Loucy (cell line): ENCODE results near the gene TFEC.

Source experiments
- H2AFZ ChIP-seq: fragments of 200-600 bp; sonication (generic); 2 replicates; pipeline ENCODE4 v1.6.0; 2016; ENCODE audit warnings: antibody characterized with exemption, mild to moderate bottlenecking, low read length, moderate library complexity
- H3F3A ChIP-seq: fragments of 200-600 bp; 2 replicates; pipeline ENCODE4 v1.6.0; 2016; ENCODE audit warnings: antibody characterized with exemption, low read depth, mild to moderate bottlenecking
- H3K27me3 ChIP-seq: fragments of 200-600 bp; sonication (generic); 2 replicates; pipeline ENCODE4 v1.6.1; 2014; ENCODE audit warnings: low read length, mild to moderate bottlenecking; ENCODE audit not compliant: insufficient read depth, poor library complexity, severe bottlenecking
- H3K36me3 ChIP-seq: fragments of 200-600 bp; sonication (generic); 2 replicates; pipeline ENCODE4 v1.6.1; 2016; ENCODE audit warnings: low read length; ENCODE audit not compliant: insufficient read depth
- H3K4me1 ChIP-seq: fragments of 200-600 bp; sonication (generic); 2 replicates; pipeline ENCODE4 v1.5.1; 2014; ENCODE audit warnings: low read length, mild to moderate bottlenecking; ENCODE audit not compliant: insufficient read depth, poor library complexity, severe bottlenecking
- H3K4me2 ChIP-seq: fragments of 200-600 bp; sonication (generic); 2 replicates; pipeline ENCODE4 v1.6.0; 2014; ENCODE audit warnings: antibody characterized with exemption, low read length, low read depth, mild to moderate bottlenecking; ENCODE audit not compliant: poor library complexity, severe bottlenecking
- H3K4me3 ChIP-seq: fragments of 200-600 bp; sonication (generic); 2 replicates; pipeline ENCODE4 v1.5.1; 2014; ENCODE audit warnings: low read length, mild to moderate bottlenecking, mixed read lengths; ENCODE audit not compliant: poor library complexity, severe bottlenecking
- H3K79me2 ChIP-seq: fragments of 200-600 bp; sonication (generic); 2 replicates; pipeline ENCODE4 v1.6.1; 2014; ENCODE audit warnings: low read length; ENCODE audit not compliant: insufficient read depth
- H3K9ac ChIP-seq: fragments of 200-600 bp; sonication (generic); 2 replicates; pipeline ENCODE4 v1.6.0; 2014; ENCODE audit warnings: mild to moderate bottlenecking, low read depth, low read length, moderate library complexity; ENCODE audit not compliant: poor library complexity, severe bottlenecking
- H3K9me2 ChIP-seq: fragments of 200-600 bp; sonication (generic); replicated peaks from 2 replicates; pipeline ENCODE4 v1.6.1; 2016; ENCODE audit warnings: low read depth, low read length, mixed read lengths
- H3K9me3 ChIP-seq: fragments of 200-600 bp; sonication (generic); 2 replicates; pipeline ENCODE4 v1.6.1; 2014; ENCODE audit warnings: mild to moderate bottlenecking, antibody characterized with exemption, low read length, low read depth; ENCODE audit not compliant: insufficient read depth
- H4K20me1 ChIP-seq: fragments of 200-600 bp; sonication (generic); 2 replicates; pipeline ENCODE4 v1.6.0; 2014; ENCODE audit warnings: antibody characterized with exemption, low read length, mild to moderate bottlenecking; ENCODE audit not compliant: insufficient read depth, poor library complexity, severe bottlenecking
- EZH2phosphoT487 ChIP-seq: fragments of 200-600 bp; IDR thresholded peaks from 2 replicates; pipeline ENCODE4 v1.6.1; 2018; ENCODE audit warnings: antibody characterized with exemption, mild to moderate bottlenecking, moderate library complexity, borderline replicate concordance
- TF ChIP-seq, protein P1 (sequence below): fragments of 200-600 bp; sonication (generic); conservative IDR thresholded peaks from 2 replicates; pipeline ENCODE4 v1.5.1; 2014; ENCODE audit warnings: mild to moderate bottlenecking, antibody characterized with exemption, low read length

The TFEC gene

GRCh38 chr7:115889669-115889984, 140.9 kb downstream of the TFEC start:
- Histone ChIP-seq H3F3A (no peaks in the 10 kb centered on the region), H4K20me1 (no peaks in the 10 kb centered on the region), H3K27me3 (no peaks in the 10 kb centered on the region), H3K79me2 (no peaks in the 10 kb centered on the region), H3K4me3 (no peak overlapping the region), H3K36me3 (no peaks in the 10 kb centered on the region), H3K4me1 (no peaks in the 10 kb centered on the region), H2AFZ (no peak overlapping the region), H3K9ac (no peak overlapping the region), H3K9me2 (no peaks in the 10 kb centered on the region), H3K4me2 (no peak overlapping the region), H3K9me3 (no peaks in the 10 kb centered on the region)
- TF ChIP-seq, protein P1, sequence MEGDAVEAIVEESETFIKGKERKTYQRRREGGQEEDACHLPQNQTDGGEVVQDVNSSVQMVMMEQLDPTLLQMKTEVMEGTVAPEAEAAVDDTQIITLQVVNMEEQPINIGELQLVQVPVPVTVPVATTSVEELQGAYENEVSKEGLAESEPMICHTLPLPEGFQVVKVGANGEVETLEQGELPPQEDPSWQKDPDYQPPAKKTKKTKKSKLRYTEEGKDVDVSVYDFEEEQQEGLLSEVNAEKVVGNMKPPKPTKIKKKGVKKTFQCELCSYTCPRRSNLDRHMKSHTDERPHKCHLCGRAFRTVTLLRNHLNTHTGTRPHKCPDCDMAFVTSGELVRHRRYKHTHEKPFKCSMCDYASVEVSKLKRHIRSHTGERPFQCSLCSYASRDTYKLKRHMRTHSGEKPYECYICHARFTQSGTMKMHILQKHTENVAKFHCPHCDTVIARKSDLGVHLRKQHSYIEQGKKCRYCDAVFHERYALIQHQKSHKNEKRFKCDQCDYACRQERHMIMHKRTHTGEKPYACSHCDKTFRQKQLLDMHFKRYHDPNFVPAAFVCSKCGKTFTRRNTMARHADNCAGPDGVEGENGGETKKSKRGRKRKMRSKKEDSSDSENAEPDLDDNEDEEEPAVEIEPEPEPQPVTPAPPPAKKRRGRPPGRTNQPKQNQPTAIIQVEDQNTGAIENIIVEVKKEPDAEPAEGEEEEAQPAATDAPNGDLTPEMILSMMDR = no peak
- TF ChIP-seq EZH2phosphoT487 = no peak

GRCh38 chr7:115888981-115889668, 141.4 kb downstream of the TFEC start:
- TF ChIP-seq, protein P1 = no peak
- TF ChIP-seq EZH2phosphoT487 = no peak
- no peaks in the 10 kb centered on the region for H3F3A ChIP-seq
- H3K4me3 ChIP-seq = no peak overlapping the region

GRCh38 chr7:115885550-115885949, 145.0 kb downstream of the TFEC start:
- no peak overlapping the region for H3K4me2 ChIP-seq
- no peaks in the 10 kb centered on the region for H3K9me2 ChIP-seq
- H3K27me3 ChIP-seq = no peaks in the 10 kb centered on the region
- no peaks in the 10 kb centered on the region for H3K4me1 ChIP-seq
- H3K9me3 ChIP-seq = no peaks in the 10 kb centered on the region
- no peaks in the 10 kb centered on the region for H4K20me1 ChIP-seq
- H3K4me3 ChIP-seq = no peak overlapping the region
- no peaks in the 10 kb centered on the region for H3K36me3 ChIP-seq
- no peaks in the 10 kb centered on the region for H3F3A ChIP-seq
- no peaks in the 10 kb centered on the region for H3K79me2 ChIP-seq
- no peak overlapping the region for H3K9ac ChIP-seq
- TF ChIP-seq EZH2phosphoT487 = no peak
- TF ChIP-seq, protein P1 = no peak
- H2AFZ ChIP-seq = no peak overlapping the region

More at GRCh38 chr7:115888981-115889668, 141.4 kb downstream of the TFEC start:
- no peak overlapping the region for H3K4me2 ChIP-seq
- no peaks in the 10 kb centered on the region for H3K36me3 ChIP-seq
- H3K4me1 ChIP-seq = no peaks in the 10 kb centered on the region
- no peaks in the 10 kb centered on the region for H3K9me3 ChIP-seq
- no peaks in the 10 kb centered on the region for H3K79me2 ChIP-seq
- no peak overlapping the region for H3K9ac ChIP-seq
- H3K9me2 ChIP-seq = no peaks in the 10 kb centered on the region
- no peak overlapping the region for H2AFZ ChIP-seq
- H4K20me1 ChIP-seq = no peaks in the 10 kb centered on the region
- H3K27me3 ChIP-seq = no peaks in the 10 kb centered on the region
